HL-60 (cell line): ENCODE measurements around the gene ALX1.

Experiments used
- DNase-seq, 2 experiments: peaks; one replicate each; pipeline ENCODE4 v3.0.0-alpha.2; 2010 to 2020; ENCODE audit warnings: low read depth in 1 of 2, low spot score in 1 of 2
- H3K27ac ChIP-seq: fragments of 250-450 bp; sonication (Bioruptor Pico); replicated peaks from 2 replicates; pipeline ENCODE4 v1.5.1; 2020; ENCODE audit warnings: mild to moderate bottlenecking, moderate library complexity
- H3K27me3 ChIP-seq: fragments of 250-450 bp; sonication (Bioruptor Pico); 2 replicates; pipeline ENCODE4 v1.5.1; 2021; ENCODE audit warnings: mild to moderate bottlenecking, moderate library complexity; ENCODE audit not compliant: insufficient read depth, poor library complexity, severe bottlenecking
- H3K4me3 ChIP-seq: replicated peaks from 2 replicates; pipeline ENCODE4 v1.5.1; 2011; ENCODE audit warnings: mild to moderate bottlenecking, control low read depth, low read length; ENCODE audit not compliant: insufficient read depth
- GABPA ChIP-seq: IDR thresholded peaks from 2 replicates; pipeline ENCODE4 v1.6.1; 2012; ENCODE audit warnings: low read depth
- POLR2AphosphoS5 ChIP-seq: IDR thresholded peaks from 2 replicates; pipeline ENCODE4 v1.6.1; 2012; ENCODE audit warnings: low read depth
- SPI1 ChIP-seq: IDR thresholded peaks from 2 replicates; pipeline ENCODE4 v1.6.1; 2012; ENCODE audit warnings: low read depth, mild to moderate bottlenecking, borderline replicate concordance
- long read RNA-seq: library from polyadenylated mRNA; unstranded; transcript quantifications from one replicate; pipeline ENCODE4 v2.0.0, GENCODE V29; 2020
- TF ChIP-seq, protein P1 (sequence below): IDR thresholded peaks from one replicate; pipeline ENCODE4 v1.5.1; 2011; ENCODE audit warnings: low read length, control low read depth, inconsistent platforms; ENCODE audit not compliant: insufficient read depth
- TF ChIP-seq, protein P2 (sequence below): IDR thresholded peaks from 2 replicates; pipeline ENCODE4 v1.6.1; 2012; ENCODE audit warnings: low read depth; ENCODE audit not compliant: insufficient replicate concordance

Gene ALX1
- long read RNA-seq = 0 reads

DNA sequence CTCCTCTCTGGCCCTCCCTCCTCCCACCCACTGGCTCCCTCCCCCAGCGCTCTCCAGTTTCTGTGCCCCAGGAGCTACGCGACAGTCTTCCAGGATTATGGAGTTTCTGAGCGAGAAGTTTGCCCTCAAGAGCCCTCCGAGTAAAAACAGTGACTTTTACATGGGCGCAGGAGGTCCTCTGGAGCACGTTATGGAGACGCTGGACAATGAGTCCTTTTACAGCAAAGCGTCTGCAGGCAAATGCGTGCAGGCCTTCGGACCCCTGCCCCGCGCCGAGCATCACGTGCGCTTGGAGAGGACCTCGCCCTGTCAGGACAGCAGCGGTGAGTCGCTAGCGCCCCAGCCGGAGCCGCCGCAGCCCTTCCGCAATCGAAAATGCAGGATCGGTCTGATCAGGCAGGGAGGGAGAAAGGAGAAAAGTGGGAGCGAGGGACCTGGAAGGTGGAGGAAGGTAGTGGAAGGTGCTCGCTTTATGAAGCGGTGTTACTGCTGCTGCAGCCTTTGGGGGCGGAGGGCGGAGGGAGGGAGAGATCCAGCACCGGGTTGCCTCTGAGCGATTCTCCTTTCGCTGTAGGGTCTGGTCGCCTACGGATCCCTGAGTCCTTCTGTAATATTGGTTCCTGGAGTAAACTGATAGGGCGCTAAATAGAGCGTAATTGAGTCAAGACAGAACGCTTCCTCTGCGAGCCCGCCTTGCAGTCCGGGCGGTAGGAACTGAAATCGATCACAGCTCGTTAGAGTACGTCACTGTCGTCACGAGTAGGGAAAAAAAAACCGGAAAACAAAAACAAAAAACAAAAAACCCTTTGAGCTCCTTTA, at the start of gene ALX1:
ALX1 (plus strand) TSS at position 56 of the 819 bp plus-strand sequence; CDS start at position 98, 42 bp downstream.
- DNase-seq = no peak
- peak within 1 kb of the TSS; percentile 31 for H3K4me3 ChIP-seq
- H3K27ac ChIP-seq = no peak within 1 kb of the TSS
- peaks cover 55% of the 10 kb centered on the region for H3K27me3 ChIP-seq
- no peak for TF ChIP-seq POLR2AphosphoS5
- TF ChIP-seq, protein P1, sequence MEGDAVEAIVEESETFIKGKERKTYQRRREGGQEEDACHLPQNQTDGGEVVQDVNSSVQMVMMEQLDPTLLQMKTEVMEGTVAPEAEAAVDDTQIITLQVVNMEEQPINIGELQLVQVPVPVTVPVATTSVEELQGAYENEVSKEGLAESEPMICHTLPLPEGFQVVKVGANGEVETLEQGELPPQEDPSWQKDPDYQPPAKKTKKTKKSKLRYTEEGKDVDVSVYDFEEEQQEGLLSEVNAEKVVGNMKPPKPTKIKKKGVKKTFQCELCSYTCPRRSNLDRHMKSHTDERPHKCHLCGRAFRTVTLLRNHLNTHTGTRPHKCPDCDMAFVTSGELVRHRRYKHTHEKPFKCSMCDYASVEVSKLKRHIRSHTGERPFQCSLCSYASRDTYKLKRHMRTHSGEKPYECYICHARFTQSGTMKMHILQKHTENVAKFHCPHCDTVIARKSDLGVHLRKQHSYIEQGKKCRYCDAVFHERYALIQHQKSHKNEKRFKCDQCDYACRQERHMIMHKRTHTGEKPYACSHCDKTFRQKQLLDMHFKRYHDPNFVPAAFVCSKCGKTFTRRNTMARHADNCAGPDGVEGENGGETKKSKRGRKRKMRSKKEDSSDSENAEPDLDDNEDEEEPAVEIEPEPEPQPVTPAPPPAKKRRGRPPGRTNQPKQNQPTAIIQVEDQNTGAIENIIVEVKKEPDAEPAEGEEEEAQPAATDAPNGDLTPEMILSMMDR = no peak
- no peak for TF ChIP-seq GABPA
- no peak for TF ChIP-seq SPI1
- TF ChIP-seq, protein P2, sequence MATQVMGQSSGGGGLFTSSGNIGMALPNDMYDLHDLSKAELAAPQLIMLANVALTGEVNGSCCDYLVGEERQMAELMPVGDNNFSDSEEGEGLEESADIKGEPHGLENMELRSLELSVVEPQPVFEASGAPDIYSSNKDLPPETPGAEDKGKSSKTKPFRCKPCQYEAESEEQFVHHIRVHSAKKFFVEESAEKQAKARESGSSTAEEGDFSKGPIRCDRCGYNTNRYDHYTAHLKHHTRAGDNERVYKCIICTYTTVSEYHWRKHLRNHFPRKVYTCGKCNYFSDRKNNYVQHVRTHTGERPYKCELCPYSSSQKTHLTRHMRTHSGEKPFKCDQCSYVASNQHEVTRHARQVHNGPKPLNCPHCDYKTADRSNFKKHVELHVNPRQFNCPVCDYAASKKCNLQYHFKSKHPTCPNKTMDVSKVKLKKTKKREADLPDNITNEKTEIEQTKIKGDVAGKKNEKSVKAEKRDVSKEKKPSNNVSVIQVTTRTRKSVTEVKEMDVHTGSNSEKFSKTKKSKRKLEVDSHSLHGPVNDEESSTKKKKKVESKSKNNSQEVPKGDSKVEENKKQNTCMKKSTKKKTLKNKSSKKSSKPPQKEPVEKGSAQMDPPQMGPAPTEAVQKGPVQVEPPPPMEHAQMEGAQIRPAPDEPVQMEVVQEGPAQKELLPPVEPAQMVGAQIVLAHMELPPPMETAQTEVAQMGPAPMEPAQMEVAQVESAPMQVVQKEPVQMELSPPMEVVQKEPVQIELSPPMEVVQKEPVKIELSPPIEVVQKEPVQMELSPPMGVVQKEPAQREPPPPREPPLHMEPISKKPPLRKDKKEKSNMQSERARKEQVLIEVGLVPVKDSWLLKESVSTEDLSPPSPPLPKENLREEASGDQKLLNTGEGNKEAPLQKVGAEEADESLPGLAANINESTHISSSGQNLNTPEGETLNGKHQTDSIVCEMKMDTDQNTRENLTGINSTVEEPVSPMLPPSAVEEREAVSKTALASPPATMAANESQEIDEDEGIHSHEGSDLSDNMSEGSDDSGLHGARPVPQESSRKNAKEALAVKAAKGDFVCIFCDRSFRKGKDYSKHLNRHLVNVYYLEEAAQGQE = no peak

DNA sequence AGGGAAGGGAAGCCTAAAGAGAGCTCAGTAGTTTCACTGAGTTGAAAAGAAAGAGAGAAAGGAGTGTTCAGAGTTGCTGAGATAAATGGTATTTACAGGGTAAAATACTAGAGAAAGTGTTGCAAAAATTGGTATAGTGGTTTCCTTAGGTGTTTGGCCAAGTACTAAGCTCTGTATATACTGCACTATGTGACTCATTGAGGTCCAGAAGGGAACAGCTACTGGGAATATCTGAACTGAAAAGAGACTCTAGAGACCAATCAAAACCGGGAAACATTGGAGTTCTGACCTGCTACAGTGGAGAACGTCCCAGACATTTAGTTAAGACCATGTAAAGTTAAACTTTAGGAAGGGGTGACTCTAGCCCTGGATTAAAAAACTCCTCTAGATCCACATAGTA, 42.7 kb upstream of the ALX1 start:
- H3K27me3 ChIP-seq = no peaks in the 10 kb centered on the region
- DNase-seq = no peak
- no peak overlapping the region for H3K4me3 ChIP-seq
- TF ChIP-seq SPI1 (no peak), POLR2AphosphoS5 (no peak), GABPA (no peak)
- TF ChIP-seq, protein P2 = no peak
- TF ChIP-seq, protein P1 = no peak
- H3K27ac ChIP-seq = no peak overlapping the region

DNA sequence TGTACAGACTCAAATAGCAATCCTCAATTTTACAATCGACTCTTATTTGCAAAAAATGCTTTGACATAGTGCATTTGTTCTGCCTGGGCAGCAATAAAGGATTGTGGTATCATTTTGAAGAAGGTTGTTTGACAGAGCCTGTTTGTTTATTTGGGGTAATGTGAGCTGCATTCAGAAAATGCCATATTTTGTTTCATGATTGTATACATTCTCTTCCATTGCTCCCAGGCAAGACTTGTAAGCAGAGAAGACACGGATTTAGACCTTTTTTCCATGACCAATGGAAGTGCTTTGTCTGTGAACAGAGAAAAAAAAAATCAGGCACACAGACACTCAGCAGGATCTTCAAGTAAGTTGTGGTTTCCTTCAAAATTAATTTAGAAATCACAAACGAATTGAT, 35.5 kb upstream of the ALX1 start:
- Histone ChIP-seq H3K27ac (no peak overlapping the region), H3K27me3 (no peaks in the 10 kb centered on the region), H3K4me3 (no peak overlapping the region)
- no peak for DNase-seq
- TF ChIP-seq, protein P2 = no peak
- TF ChIP-seq, protein P1 = no peak
- TF ChIP-seq POLR2AphosphoS5 (no peak), SPI1 (no peak), GABPA (no peak)
